Fibroblast of lung (primary cell): ENCODE measurements around the gene STRIP2. TPM values are rescaled to one million over a fixed set of nuclear protein-coding genes. Genes with fewer than 3 reads are reported as not detected.

ENCODE experiments used
- DNase-seq, 2 donors: peaks; one replicate each; pipeline versions ENCODE4 v3.0.0 to v3.0.0-alpha.2; 2010; ENCODE audit warnings: low read depth in 2 of 2
- H2AFZ ChIP-seq: 2 replicates; pipeline ENCODE4 v1.5.1; 2012; ENCODE audit warnings: low read length, control low read depth, inconsistent platforms
- H3K27ac ChIP-seq: 2 replicates; pipeline ENCODE4 v1.5.1; 2011; ENCODE audit warnings: low read length, control low read depth; ENCODE audit not compliant: insufficient read depth
- H3K27me3 ChIP-seq: 2 replicates; pipeline ENCODE4 v1.5.1; 2011; ENCODE audit warnings: mild to moderate bottlenecking, low read length; ENCODE audit not compliant: control insufficient read depth, insufficient read depth
- H3K36me3 ChIP-seq: 2 replicates; pipeline ENCODE4 v1.5.1; 2011; ENCODE audit warnings: low read length; ENCODE audit not compliant: control insufficient read depth, insufficient read depth
- H3K4me1 ChIP-seq: 2 replicates; pipeline ENCODE4 v1.5.1; 2011; ENCODE audit warnings: low read length; ENCODE audit not compliant: control insufficient read depth, insufficient read depth; ENCODE audit errors: extremely low read depth
- H3K4me2 ChIP-seq: 2 replicates; pipeline ENCODE4 v1.5.1; 2011; ENCODE audit warnings: low read length, control low read depth; ENCODE audit not compliant: insufficient read depth; ENCODE audit errors: extremely low read depth
- H3K4me3 ChIP-seq, 4 experiments: fragments of 200-600 bp in 1 of 4; sonication (generic) in 1 of 4; replicated peaks in 1 of 4; 2 replicates each; pipeline ENCODE4 v1.5.1; 2011 to 2016; ENCODE audit warnings: low read length in 4 of 4, low read depth in 3 of 4, mild to moderate bottlenecking in 3 of 4, control low read depth in 2 of 4, inconsistent platforms in 1 of 4, mixed read lengths in 1 of 4; ENCODE audit not compliant: insufficient read depth in 1 of 4; ENCODE audit errors: control extremely low read depth in 1 of 4
- H3K79me2 ChIP-seq: 2 replicates; pipeline ENCODE4 v1.5.1; 2012; ENCODE audit warnings: mild to moderate bottlenecking, low read length, inconsistent platforms; ENCODE audit not compliant: control insufficient read depth, insufficient read depth
- H3K9ac ChIP-seq: 2 replicates; pipeline ENCODE4 v1.5.1; 2011; ENCODE audit warnings: mild to moderate bottlenecking, low read length, control low read depth; ENCODE audit not compliant: insufficient read depth
- H3K9me3 ChIP-seq: 2 replicates; pipeline ENCODE4 v1.5.1; 2012; ENCODE audit warnings: low read depth, low read length; ENCODE audit not compliant: control insufficient read depth, insufficient read depth
- H4K20me1 ChIP-seq: 2 replicates; pipeline ENCODE4 v1.5.1; 2011; ENCODE audit warnings: low read length; ENCODE audit not compliant: control insufficient read depth, insufficient read depth; ENCODE audit errors: extremely low read depth
- CTCF ChIP-seq, 2 donors: IDR thresholded peaks in 1 of 2; conservative IDR thresholded peaks in 1 of 2; 1 replicate in 1 of 2; 2 replicates in 1 of 2; pipeline ENCODE4 v1.5.1; 2011 to 2012; ENCODE audit warnings: low read length in 2 of 2, control low read depth in 1 of 2, inconsistent platforms in 1 of 2, low read depth in 1 of 2, mild to moderate bottlenecking in 1 of 2
- EZH2 ChIP-seq: IDR thresholded peaks from 2 replicates; pipeline ENCODE4 v1.5.1; 2012; ENCODE audit warnings: low read length, control low read depth, mild to moderate bottlenecking; ENCODE audit errors: missing control alignments
- polyA plus RNA-seq, 2 donors: library from polyadenylated mRNA; depleted of rRNA in 1 of 2; stranded (reverse) in 1 of 2; unstranded in 1 of 2; fragments of >200 nt; gene quantifications; 2 replicates each; pipeline ENCODE4 v1.2.1, GENCODE V29; 2011 to 2012; ENCODE audit warnings: missing spikeins in 1 of 2
- total RNA-seq: library from RNA; depleted of rRNA; stranded (reverse); fragments of >200 nt; gene quantifications from 2 replicates; pipeline ENCODE4 v1.2.1, GENCODE V29; 2014

Gene STRIP2
- total and polyA plus RNA-seq, 2 donors (not counting 1 experiment from before 2014, with no cell fraction given) = 1.9 to 10.9 TPM

- H3K4me1 ChIP-seq = no peaks in the 10 kb centered on the region
- no peak for DNase-seq
- no peak overlapping the region for H3K27ac ChIP-seq
- no peaks in the 10 kb centered on the region for H3K79me2 ChIP-seq
- no peak overlapping the region for H3K9ac ChIP-seq
- no peaks in the 10 kb centered on the region for H3K9me3 ChIP-seq
- TF ChIP-seq EZH2 (no peak), CTCF (conservative IDR thresholded peaks at IDR 0.05 in 1 of 2, IDR thresholded peaks at IDR 0.05 in 1 of 2; ENCODE audit: low read depth in 1 of 2, low read length in 2 of 2) (no peak)
- H2AFZ ChIP-seq = no peak overlapping the region
- H3K4me2 ChIP-seq = no peak overlapping the region
- no peaks in the 10 kb centered on the region for H3K36me3 ChIP-seq
- H3K27me3 ChIP-seq = no peaks in the 10 kb centered on the region
- no peaks in the 10 kb centered on the region for H4K20me1 ChIP-seq
- no peak overlapping the region for H3K4me3 ChIP-seq
These were observed 6.6 kb upstream of the STRIP2 start for GRCh38 chr7:129427526-129428045.

- no peak for TF ChIP-seq CTCF (conservative IDR thresholded peaks at IDR 0.05 in 1 of 2, IDR thresholded peaks at IDR 0.05 in 1 of 2; ENCODE audit: low read depth in 1 of 2, low read length in 2 of 2)
- no peak for TF ChIP-seq EZH2
- Histone ChIP-seq H4K20me1 (no peaks in the 10 kb centered on the region), H3K36me3 (no peaks in the 10 kb centered on the region), H3K79me2 (peaks cover 3% of the 10 kb centered on the region), H3K9me3 (no peaks in the 10 kb centered on the region), H2AFZ (no peak overlapping the region), H3K27ac (no peak overlapping the region), H3K4me3 (no peak overlapping the region), H3K4me2 (no peak overlapping the region), H3K9ac (no peak overlapping the region), H3K4me1 (peaks cover 4% of the 10 kb centered on the region), H3K27me3 (peaks cover 3% of the 10 kb centered on the region)
- DNase-seq = no peak
These were observed 2.2 kb upstream of the STRIP2 start for GRCh38 chr7:129431911-129432643.

- Histone ChIP-seq H3K36me3 (no peaks in the 10 kb centered on the region), H3K9me3 (no peaks in the 10 kb centered on the region), H3K27me3 (peaks cover 3% of the 10 kb centered on the region), H3K79me2 (peaks cover 3% of the 10 kb centered on the region), H3K9ac (peak overlapping the region; percentile 71), H3K27ac (peak overlapping the region; percentile 52), H4K20me1 (no peaks in the 10 kb centered on the region), H3K4me3 (peak overlapping the region; percentile 74 to 89 (median 79)), H3K4me1 (peaks cover 4% of the 10 kb centered on the region), H2AFZ (peak overlapping the region; percentile 73), H3K4me2 (peak overlapping the region; percentile 93)
- DNase-seq = peak; percentile 17 to 18
- no peak for TF ChIP-seq EZH2
- TF ChIP-seq CTCF (conservative IDR thresholded peaks at IDR 0.05 in 1 of 2, IDR thresholded peaks at IDR 0.05 in 1 of 2; ENCODE audit: low read depth in 1 of 2, low read length in 2 of 2) = no peak
These were observed 565 bp downstream of the STRIP2 start for GRCh38 chr7:129434675-129435318.
